HG02763 (cell line): Measurements from ENCODE around the gene HEMGN.
"Not testable (repeated sequence)": the region's sequence is repeated elsewhere in the genome, so short reads cannot be mapped to it uniquely, and the experiment has no call there.

Experiments used
- ATAC-seq: cut with Tn5 transposase; IDR thresholded peaks from one replicate; pipeline ENCODE4 v1.9.1; 2021; ENCODE audit warnings: mild to moderate bottlenecking, moderate library complexity; ENCODE audit not compliant: unreplicated experiment

The HEMGN gene

GRCh38 chr9:97966493-97966892 is 28.5 kb upstream of the HEMGN start:
- ATAC-seq, result no peak

DNA sequence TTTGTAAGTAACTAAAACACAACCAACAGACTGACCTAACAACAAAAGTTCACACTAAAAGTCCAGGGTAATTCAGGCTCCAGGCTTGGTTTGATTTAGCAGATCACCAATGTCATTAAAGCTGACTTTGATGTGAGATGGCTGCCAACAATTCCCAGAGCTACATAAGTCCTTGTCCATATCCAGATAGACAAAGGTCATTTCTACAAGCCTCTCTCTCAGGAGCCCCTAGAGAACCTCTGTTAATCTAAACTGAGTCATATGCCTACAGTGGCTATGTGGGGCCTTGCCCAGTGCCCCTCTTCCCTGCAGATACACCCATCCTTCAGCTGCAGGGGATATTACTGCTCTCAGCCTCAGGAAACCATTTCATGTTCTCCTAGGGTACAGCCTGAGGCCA is 26.9 kb upstream of the HEMGN start:
- ATAC-seq, result no peak

DNA sequence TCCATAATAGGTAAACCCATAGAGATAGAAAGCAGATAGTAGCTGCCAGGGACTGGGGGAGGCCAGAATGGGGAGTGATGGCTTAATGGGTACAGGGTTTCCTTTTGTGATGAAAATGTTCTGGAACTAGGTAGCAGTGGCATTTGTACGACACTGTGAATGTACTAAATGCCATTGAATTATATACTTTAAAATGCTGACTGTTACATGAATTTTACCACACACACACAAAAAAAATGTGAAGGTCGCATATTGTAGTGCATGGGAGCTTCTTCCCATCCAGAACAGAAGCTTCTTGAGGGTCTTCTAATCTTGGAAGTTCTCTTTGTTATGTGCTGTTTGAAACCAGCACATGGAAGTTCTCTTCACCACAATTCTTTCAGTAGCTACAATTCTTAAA is 25.3 kb upstream of the HEMGN start:
- no peak for ATAC-seq

DNA sequence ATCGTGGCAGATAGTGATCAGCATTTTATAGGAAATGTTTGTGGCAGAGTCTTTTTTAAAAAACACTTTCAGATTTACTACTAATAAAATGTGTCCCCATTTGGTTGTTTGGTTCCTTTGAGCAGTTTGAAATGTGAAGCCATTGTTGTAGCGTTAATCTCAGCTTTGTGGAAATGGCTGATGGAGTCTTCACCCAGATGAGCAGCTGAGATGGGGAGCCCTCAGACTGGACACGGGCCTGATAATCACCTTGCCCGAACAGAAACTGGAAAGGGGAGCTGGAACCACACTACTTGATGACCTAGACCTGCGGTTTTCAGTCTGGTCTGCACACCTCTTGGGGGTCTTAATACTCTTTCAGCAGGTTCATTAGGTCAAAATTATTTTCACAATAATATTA is 24.6 kb upstream of the HEMGN start:
- ATAC-seq, result no peak

- no peak for ATAC-seq
Measured at GRCh38 chr9:97962136-97962535, 24.2 kb upstream of the HEMGN start.

DNA sequence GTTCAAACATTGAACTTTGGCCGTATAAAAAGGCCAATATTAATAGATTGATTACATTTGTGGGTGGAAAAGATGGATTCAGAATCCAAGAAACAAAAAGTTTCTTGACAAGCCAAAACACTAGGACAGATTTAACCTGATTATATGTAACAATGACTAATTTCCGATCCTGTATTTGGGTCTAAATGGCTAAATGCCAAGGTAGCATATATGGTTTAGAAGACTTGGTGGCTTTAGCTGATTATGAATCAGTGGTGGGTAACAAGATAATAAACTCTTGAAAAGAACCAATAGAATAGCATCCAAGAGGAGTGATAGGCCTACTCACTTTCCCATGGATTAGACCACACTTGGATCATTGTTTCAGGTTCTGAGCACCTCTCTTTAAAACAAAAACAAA is 23.4 kb upstream of the HEMGN start:
- no peak for ATAC-seq

GRCh38 chr9:97960678-97961328 is 22.8 kb upstream of the HEMGN start:
- ATAC-seq, result not testable (repeated sequence)

DNA sequence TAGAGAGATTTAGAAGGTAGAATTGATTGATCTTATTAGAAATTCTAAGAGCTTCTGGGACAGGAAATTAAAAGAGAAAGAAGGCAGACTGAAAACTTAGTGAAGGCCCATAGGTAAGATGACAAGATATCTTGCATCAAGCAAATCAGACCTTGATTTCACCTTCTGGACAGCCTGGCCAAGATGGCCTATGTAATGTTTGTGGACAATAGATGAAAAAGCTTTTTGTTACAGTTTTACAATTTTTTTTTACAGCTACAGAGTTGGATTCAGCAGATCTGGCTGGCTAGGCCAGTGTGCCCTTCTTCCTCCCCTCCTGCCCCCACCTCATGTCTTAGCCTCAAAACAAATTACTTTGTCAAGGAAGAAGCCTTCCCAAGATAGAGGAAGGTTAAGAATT is 21.6 kb upstream of the HEMGN start:
- ATAC-seq, result no peak

- ATAC-seq, result no peak
Measured at GRCh38 chr9:97958812-97959511, 21.0 kb upstream of the HEMGN start.

GRCh38 chr9:97956331-97956730 is 18.4 kb upstream of the HEMGN start:
- ATAC-seq, result no peak

DNA sequence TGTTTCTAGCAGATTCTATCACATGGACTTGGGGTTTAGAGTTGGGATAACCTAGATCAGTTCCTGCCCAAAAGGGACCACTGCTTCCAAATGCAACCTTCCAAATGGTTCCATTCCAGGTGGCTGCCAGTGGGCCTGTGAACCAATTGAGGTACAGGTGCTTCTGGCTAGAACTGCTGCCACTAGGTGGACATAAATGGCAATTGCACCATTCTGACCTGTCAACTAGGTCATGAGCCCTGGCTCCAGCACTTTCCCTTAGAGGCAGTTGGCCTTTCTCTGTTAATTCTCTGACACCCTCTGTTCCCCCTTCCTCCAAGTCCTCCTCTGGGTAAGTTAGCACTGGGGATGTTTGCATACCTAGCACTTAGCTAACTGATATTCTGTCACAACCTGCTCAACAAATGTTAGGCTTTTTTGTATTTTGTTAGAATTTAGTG is 16.6 kb upstream of the HEMGN start:
- peak; percentile 63 for ATAC-seq

DNA sequence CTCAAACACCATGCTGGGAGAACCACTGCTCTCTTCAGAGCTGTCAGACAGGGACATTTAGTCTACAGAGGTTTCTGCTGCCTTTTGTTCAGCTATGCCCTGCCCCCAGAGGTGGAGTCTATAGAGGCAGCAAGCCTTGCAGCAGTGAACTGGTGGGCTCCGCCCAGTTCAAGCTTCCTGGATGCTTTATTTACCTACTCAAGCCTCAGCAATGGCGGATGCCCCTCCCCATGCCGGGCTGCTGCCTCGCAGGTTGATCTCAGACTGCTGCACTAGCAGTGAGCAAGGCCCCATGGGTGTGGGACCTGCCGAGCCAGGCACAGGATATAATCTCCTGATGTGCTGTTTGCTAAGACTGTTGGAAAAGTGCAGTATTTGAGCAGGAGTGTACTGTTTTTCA is 12.9 kb upstream of the HEMGN start:
- not testable (repeated sequence) for ATAC-seq

GRCh38 chr9:97947094-97947493 is 9.1 kb upstream of the HEMGN start:
- not testable (repeated sequence) for ATAC-seq

DNA sequence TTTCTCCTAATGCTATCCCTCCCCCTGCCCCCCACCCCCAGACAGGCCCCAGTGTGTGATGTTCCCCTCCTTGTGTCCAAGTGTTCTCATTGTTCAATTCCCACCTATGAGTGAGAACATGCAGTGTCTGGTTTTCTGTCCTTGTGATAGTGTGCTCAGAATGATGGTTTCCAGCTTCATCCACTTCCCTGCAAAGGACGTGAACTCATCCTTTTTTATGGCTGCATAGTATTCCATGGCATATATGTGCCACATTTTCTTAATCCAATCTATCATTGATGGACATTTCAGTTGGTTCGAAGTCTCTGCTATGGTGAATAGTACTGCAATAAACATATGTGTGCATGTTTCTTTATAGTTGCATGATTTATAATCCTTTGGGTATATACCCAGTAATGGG is 7.5 kb upstream of the HEMGN start:
- ATAC-seq, result not testable (repeated sequence)

DNA sequence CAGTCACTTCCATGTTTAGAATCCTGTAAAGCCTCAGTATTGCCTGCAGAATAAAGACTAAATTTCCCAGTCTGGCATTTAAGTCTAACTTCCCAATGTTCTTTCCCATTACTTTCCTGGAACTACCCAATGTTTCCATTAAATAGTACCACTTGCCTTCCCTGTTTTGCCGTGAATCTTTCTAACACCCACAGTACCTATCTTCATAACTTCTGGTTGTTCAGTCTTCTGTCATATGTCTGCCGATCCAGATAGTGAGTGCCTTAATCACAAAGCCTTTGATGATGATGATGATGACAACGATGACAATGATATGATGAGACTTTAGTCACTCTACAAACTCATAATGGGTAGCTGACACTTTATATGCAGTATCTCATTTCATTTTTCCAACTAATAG is 6.6 kb upstream of the HEMGN start:
- ATAC-seq, result no peak

GRCh38 chr9:97943308-97943855 is 5.4 kb upstream of the HEMGN start:
- no peak for ATAC-seq

DNA sequence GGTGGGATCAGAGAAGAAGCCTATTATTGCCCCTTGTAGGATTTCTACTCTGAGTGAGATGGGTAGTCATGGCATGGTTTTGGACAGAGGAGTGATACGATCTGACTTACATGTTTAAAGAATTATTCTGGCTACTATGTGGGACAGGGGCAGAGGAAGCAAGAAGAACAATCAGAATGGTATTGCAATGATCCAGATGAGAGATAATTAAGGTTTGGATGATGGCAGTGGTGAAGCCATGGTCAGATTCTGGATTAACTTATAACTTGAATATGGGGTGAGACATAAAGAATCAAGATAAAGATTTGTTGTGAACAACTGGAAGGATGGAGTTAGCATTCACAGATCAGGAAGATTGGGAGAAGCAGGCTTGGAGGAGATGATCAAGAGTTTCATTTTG is 3.4 kb upstream of the HEMGN start:
- ATAC-seq, result no peak

GRCh38 chr9:97940741-97941140 is 2.8 kb upstream of the HEMGN start:
- ATAC-seq, result no peak

- no peak for ATAC-seq
Measured at GRCh38 chr9:97940233-97940632, 2.3 kb upstream of the HEMGN start.

DNA sequence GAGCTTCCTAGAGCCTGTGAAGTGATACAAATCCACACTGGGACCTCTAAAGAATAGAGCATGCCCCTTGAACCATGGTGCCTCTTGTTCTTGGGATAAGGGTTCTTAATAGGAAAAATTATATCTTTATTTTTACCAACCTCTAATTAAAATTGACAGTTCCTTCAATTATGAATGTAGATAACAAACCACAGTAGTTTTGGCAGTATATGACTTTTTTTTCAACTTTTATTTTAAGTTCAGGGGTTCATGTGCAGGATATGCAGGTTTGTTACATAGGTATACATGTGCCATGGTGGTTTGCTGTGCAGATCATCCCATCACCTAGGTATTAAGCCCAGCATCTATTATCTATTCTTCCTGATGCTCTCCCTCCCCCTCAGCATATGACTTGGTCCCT is 974 bp downstream of the HEMGN start:
- no peak for ATAC-seq

DNA sequence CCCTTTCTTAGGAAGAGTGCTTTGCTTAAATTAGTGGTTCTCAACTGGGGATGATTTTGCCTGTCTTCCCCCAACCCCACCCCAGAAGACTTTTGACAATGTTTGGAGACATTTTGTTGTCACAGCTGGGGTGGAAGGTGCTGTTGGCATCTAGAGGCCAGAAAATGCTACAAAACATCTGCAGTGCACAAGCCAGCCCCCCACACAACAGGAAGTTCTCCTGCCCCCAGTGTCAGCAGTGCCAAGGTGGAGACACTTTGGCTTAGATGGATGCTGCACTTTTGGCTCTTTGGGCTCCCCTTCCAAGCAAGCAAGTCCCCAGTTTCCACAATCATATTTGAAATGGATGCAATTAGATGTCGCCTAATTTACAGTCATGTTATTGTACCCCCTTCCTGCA is 2.7 kb downstream of the HEMGN start:
- no peak for ATAC-seq

GRCh38 chr9:97934321-97935115 is 3.5 kb downstream of the HEMGN start:
- no peak for ATAC-seq
